ENCODE data around the gene EIF4G3.

DNA sequence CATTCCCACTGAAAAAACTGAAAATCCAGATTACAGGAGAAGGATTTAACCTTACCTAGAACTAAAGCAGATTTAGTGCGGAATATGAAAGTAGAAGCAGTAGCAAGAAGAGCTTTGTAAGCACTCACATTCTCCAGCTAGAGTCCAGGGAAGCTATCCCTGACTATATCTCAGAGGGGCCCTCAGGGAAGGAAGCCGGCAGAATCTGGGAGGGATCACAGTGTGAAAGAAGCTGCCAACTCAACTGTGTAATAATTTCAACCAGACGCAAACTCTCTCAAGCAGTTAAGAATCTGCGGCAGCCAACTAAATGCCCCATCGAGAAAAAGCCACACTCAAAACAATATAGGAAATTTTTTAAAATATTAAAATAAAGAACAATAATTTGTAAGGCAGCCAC is 163.8 kb downstream of the EIF4G3 start:
- TF ChIP-seq CTCF (IDR thresholded peaks at IDR 0.05), result no peak
- TF ChIP-seq POLR2A (IDR thresholded peaks at IDR 0.05), result no peak
